GM21515 (cell line): ENCODE results near the gene MPO.

Experiments
- ATAC-seq: cut with Tn5 transposase; IDR thresholded peaks from one replicate; pipeline ENCODE4 v1.9.1; 2021; ENCODE audit not compliant: unreplicated experiment

MPO gene

DNA sequence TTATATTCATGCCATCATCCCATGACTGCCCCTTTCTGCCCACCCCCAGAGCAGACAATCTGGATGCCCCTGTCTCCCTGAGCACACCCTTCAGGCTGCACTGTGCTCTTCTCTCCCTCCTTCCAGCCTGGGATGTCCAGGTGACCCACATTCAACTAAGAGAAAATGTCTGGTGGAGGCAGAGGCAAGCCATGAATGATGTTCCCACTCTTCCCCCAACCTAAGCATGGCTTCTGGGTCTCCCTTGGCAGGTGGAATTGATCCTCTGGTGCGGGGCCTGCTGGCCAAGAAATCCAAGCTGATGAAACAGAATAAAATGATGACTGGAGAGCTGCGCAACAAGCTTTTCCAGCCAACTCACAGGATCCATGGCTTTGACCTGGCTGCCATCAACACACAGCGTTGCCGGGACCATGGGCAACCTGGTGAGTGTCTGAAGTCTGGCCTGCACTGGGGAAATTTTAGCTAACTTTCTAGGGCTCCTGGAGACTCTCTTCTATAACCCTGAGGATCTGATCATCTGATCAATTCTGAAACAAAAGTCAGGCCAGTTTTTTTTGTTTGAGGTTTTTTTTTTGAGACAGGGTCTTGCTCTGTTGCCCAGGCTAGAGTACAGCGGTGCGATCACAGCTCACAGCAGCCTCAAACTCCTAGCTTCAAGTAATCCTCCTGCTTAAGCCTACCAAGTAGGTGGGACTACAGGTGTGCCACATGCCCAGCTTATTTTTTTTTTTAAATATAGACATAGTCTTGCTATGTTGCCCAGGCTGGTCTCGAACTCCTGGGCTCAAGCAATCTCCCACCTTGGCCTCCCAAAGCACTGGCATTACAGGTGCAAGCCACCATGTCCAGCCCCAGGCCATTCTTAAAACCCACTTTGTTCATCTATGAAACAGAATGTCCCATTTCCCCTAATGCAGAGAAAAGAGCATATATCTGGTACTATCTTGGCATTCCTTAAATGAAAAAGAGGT, 14.5 kb downstream of the MPO start:
- ATAC-seq: no peak

DNA sequence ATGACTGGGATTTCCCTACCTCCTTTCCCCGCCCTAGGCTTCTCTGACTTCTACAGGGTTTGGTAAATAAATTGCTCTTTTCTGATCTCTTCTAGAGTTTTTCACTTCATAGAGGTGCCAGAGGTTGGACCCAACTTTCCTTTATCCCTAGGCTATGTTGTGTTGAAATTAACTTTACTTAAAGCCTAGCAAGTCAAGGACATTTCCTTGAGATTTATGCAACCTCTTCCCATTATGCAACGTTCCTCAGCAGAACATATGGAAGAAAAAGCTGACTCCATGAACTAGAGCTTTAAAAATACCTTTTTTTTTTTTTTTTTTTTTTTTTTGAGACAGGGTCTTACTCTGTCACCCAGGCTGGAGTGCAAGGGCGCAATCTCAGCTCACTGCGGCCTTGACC, 15.5 kb downstream of the MPO start:
- no peak for ATAC-seq

DNA sequence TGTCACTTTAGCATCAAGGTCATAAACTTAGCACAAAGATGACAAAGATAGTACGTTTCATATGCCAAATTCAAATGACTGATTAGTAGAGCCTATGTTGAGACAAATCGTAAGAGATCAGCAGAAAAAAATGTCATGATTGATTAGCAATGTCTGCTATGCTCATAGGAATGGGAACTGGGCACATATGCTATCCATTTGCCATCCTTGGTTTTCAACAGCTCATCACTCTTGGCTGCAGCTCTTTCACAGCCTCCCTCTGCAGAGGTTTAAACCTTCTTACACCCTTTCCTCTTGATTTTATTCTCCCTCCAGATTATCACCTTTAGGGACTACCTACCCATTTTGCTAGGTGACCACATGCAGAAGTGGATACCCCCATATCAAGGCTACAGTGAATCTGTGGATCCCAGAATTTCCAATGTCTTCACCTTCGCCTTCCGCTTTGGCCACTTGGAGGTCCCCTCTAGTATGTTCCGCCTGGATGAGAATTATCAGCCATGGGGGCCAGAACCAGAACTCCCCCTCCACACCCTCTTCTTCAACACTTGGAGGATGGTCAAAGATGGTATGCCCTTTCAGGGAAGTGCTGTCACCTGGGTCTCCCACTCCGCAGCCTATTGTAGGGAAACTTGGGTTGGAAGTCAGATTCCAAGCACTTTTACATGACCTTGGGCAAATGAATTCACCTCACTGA, 16.2 kb downstream of the MPO start:
- ATAC-seq: no peak

DNA sequence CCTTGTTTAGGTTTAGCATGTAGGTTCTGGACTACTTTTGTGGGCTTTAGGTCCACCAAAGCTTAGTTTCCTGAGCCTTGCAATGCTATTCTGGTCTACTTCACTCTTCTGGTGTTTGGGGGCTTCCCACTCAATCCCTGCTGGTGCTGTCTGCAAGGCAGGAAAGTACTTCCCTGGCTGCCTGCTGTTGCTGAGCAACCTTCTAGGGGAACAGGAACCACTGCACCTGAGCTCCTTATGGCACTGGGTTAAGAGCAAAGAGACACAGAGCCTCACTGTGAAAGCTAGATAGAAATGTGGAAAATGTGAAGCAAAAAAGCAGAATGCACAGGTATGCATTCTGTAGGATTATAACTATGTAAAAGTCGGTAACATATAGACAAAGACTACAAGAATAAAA, 17.0 kb downstream of the MPO start:
- ATAC-seq: no peak

DNA sequence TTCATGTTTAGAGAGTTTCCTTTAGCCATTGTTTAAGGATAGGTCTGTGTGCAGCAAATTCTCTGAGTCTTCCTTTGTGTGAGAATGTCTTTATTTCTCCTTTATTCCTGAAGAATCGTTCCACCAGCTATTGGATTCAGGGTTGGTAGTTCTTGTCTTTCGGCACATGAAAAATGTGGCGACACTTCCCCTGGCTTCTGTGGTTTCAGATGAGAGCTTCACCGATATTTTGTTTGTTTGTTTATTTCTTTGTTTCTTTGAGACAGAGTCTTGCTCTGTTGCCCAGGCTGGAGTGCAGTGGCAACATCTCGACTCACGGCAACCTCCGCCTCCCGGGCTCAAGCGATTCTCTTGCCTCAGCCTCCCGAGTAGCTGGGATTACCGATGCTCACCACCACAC, 18.6 kb downstream of the MPO start:
- no peak for ATAC-seq

DNA sequence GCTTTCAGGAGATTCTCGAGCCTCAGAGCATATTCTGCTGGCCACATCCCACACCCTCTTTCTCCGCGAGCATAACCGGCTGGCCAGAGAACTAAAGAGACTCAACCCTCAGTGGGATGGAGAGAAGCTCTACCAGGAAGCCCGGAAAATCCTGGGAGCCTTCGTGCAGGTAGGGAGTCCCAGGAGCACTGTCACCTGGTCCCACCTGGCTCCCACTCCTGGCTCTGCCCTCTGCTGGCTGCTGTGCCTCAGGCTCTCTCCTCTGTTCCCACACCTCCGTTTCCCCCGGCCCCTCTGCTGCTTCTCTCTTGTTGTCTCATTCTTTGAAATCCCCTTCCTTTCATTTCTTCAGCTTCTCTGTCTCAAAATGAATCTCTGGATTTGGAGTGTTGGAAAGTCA, 25.9 kb downstream of the MPO start:
- no peak for ATAC-seq

DNA sequence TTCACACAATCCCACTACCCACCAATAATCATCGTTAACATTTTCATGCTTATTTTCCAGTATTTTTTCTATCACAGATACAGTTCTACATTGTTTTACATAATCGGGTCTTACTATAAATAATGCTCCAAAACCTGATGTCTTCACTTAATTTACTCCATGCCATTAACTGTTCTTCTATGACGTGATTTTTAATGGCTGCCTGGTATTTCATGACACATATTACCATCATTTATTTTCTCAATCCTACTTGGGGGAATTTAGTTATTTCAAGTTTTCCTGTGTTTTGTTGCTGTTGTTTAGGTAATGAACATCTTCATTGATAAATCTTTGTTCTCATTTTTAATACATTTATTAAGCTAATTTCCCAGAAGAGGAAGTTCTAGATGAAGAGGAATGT, 27.7 kb downstream of the MPO start:
- no peak for ATAC-seq

DNA sequence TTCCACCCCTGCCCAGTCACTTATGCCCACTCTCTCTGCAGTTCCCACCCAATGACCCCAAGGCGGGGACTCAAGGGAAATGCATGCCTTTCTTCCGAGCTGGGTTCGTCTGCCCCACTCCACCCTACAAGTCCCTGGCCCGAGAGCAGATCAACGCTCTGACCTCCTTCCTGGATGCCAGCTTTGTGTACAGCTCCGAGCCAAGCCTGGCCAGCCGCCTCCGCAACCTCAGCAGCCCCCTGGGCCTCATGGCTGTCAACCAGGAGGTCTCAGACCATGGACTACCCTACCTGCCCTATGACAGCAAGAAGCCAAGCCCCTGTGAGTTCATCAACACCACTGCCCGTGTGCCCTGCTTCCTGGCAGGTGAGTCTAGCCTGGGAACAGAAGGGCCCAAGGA, 28.6 kb downstream of the MPO start:
- no peak for ATAC-seq

DNA sequence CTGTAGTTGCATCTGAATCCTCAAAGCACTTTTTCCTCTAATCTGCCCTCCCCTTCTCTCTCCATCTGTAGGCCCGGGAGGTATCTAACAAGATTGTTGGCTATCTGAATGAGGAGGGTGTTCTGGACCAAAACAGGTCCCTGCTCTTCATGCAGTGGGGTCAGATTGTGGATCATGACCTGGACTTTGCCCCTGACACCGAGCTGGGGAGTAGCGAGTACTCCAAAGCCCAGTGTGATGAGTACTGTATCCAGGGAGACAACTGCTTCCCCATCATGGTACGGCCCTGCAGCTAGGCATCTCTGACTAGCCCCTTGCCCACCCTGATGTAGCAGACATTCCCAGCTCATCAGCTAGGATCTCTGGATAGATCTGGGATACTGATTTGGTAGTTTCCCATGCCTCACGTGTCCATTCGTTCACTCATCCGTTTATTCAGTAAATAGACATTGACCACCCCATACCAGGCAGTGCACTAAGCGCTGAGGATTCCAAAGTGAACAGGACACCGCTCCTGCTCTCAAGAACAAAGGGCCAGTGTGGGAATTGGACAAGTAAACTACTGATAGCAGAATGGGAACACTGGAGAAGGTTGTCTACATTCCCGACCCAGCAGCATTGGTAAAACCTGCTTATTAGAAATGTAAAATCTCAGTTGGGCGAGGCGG, 30.3 kb downstream of the MPO start:
- no peak for ATAC-seq

DNA sequence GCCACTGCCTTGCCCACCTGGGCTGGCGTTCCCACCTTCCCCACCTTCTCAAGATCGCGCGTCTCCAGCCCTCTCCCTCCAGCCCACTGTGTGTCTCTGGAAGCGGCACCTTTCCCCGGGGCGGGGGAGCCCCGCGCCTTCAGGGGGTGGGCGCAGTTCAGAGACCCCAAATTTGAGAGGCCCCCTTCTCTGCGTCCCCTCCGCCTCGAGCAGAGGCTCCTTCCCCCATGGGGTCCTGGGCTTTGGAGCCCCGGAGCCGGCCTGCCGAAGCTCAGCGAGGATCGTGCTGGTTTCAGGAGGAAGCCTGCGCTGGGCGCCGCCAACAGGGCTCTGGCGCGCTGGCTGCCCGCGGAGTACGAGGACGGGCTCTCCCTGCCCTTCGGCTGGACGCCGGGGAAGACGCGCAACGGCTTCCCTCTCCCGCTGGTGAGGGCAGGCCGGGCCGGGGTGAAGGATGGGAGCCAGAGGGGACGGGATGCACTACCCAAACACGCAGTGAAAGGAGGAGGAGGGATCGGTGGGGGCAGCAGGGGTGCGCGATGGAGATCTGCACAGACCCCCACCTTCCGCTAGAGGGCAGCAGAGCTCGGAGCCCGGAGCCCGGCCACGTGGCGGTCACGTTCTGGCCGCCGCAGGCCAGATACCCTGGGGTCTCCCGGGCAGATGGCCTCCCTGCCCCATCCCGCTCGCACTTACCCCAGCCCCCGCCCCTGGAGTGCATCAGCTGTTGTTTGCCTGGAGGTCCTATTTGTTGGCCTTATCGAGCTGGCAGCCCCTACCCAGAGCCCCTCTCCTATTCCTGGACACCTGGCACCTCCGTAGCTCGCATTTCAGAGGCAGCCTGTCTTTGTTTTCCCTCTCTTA, 31.2 kb downstream of the MPO start:
- peak; percentile 73 for ATAC-seq

DNA sequence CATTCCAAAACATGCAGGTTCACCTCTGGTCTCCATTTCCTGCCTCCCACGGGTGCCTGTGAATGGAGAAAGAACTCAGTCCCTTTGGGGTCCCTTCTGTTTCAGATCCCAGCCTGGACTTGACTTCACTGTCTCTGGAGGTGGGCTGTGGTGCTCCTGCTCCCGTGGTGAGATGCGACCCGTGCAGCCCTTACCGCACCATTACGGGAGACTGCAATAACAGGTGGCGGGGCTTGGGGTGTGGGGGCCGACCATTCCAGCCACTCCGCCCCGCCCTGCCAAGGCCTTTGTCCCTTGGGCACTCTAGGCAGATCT, 31.8 kb downstream of the MPO start:
- ATAC-seq: no peak

DNA sequence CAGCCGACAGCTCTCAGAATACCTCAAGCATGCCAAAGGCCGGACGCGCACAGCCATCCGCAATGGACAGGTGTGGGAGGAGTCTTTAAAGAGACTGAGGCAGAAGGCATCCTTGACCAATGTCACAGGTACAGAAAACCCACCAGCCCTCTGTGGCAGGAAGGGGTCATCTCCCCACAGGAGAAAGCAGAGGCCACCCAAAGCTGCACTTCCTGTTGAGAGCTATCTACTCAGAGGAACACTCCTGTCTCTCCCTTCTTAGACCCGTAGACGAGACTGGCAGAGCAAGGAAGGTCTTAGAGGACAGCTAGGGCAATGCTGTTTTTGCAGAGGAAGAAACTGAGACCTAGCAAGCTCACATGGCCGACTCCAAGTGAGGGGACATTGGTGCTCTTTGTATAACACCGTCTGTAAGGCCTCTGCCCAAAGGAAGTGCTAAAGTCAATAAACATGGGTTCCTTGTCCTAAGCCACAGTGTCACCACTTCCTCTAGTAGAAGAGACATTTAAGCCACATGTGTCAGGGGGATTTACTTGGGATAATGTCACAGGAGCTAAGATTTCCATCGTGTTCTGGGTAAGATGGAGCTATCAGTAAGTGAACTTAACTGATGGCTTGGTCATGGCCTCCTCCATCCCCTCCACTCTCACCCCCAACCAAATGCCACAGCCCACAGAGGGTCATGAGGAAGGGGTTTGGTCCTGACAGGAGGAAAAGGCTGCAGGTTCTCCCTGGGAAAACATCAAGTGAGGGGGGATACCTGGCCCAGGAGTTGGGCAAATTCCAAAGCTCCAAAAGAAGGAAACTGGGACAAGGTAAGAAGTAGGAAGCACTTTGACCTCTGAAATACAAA, 33.0 kb downstream of the MPO start:
- ATAC-seq: no peak

DNA sequence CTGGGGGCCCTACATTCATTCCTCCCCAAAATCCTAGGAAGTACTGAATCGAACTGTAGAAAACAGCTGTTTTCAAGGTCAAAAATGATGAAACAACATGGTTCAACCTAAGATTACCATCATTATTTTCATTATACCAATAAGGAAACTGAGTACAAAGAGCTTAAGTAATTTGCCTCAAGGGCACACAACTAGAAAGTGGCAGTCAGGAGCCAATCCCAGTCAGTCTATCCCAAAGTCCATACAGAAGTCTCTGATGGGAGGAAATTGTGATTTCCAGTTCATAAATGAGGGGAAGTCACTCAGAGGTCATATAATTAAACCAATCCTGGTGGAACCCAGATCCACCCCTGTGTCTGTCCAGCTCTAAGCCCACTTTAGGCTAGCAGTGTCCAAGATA, 34.0 kb downstream of the MPO start:
- ATAC-seq: no peak

DNA sequence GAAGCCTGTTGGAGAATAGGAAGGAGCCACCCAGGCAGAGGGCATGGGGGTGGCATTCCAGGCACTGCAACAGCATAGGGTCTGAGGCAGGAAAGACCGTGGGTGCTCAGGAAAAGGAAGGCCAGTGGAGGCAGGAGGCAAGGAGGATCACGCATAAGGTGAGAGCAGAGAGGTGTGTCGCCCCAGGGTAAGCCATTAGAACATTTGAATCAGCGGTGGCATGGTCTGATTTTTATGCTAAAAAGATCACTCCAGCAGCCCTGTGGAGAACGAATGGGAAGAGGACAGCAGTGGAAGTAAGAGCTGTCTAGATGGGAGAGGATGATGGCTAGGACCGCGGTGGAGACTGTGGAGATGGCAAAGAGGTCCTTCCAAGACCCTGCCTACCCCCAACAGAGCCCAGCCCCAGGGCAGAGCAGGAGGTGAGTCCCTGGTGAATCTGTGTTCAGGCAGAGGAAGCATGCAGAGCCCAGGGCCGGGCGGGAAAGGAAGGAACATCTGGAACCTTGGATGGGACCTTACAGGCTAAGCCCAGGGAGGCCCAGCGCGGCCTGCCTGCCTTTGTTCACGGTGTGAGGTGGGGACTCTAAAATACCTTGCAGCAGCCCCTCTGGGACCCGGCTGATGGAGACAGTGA, 34.5 kb downstream of the MPO start:
- no peak for ATAC-seq

DNA sequence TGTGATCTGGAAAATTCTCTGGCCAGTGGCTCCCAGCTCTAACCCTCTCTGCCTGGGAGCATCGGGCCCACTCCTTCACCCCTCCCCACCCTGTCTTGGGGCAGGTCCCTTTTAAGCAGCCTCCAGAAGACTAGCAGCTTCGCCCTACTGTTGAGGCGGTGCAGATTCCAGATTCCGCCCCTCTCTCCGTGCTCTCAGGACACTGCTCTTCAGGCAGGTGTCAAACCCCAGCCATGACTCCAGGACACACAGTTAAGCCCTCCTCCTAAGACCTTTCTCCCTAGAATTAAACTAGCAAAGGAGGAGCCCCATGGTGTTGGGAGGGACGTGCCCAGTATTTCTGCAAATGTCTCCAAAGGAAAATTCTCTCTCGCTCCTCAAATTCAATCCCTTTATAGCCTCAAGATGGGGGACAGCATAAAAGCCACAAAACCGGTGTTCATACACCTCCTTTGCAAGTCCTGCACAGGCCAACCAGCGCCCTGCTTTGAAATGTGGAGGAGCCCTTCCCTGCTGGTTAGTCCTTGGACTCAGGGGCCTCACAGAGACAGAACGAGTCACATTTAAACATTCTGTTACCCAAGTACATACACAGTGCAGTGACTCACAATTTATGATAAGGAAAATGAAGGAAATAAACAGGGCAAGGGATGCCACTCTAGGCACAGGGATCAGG, 35.2 kb downstream of the MPO start:
- no peak for ATAC-seq

DNA sequence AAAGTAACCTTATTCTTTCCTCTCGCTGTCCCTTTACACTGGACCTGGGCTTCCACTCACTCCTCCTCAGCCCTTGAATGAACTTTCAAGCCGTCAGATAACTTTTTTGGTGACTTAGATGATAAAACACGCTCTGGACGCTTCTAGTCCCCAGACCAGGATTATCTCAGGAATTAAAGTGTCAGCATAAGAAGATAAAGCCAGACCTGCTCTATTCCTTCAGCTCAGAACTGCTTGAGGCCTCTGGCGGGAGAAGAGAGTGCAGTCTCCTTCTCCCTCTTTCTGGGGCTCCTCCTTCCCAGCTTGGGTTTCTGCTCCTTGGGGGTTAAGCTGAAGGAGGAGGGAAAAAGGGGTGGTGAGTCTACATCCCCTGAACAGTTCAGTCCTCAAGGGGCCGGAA, 35.8 kb downstream of the MPO start:
- no peak for ATAC-seq

DNA sequence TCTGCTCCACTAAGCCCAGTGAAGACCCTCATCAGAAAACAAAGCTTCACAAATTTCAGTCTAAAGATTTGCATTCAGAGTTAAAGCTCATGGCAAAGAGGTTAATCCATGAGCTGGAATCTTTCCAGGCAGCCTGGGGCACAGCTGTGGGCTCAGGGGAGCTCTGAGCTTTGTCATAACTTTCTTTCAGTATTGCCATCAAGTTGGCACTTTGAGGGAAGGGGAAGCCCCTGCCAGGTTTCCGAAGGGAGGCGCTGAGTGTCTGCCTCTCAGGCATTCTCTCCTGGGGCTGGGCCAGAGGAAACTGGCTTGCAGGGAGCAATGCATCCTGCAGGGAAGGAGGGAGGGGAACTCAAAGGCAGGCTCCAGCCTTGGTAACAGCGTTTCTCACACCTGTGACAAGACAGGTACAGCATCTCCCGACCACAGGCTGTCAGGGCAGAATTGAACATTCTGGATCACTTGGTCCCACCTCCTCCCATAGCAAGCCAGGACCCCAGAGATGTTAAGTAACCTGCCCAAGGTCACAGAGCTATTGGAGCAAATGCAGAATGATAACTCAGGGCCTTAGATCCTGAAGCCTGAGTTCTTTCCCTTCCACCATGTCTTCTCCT, 38.5 kb downstream of the MPO start:
- ATAC-seq: no peak

DNA sequence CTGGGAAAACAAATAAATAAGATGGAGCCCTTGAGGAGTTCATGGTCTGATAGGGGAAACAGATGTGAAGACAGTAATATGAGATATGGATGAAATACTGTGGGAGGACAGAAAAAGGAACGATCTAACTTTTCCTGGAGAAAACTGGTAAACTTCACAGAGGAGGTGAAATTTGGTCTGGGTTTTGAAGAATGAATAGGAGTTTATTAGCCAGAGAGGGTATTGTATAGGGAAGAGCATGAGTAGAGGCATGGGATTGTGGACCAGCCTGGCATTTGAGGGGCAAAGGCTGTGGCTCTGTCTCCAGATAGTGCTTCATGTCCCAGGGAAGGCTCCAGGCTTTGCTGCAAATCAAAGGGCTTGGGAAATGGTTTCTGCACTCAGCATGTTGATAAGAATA, 40.7 kb downstream of the MPO start:
- no peak for ATAC-seq

DNA sequence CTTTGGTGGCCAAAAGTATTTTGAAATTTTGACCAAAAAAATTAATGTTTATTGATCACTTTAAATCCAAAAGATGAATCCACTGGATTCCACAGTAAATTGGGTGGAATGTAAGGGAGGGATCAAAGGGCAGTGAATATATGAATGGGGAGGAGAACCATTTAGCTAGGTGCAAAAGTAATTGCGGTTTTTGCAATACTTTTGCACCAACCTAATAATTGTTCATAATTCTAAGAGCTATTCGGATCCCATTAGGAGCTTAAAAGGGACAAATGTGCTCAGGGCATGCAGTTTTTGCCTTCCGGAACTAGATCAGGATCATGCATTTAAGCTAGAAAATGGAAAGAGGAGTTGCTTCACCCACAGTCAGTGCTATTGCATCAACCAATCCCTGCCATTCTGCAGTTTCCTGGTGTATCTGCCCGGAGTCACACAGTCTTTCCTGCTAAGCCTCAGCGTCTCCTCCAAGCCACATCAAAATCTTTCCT, 42.5 kb downstream of the MPO start, which contains the start of gene LPO:
TSS of gene LPO (plus strand) at position 438 of the 488 bp plus-strand sequence. CDS start 4,396 bp downstream, outside the sequence.
- ATAC-seq: no peak
